ENCODE results near the gene ST7.

Gene ST7

DNA sequence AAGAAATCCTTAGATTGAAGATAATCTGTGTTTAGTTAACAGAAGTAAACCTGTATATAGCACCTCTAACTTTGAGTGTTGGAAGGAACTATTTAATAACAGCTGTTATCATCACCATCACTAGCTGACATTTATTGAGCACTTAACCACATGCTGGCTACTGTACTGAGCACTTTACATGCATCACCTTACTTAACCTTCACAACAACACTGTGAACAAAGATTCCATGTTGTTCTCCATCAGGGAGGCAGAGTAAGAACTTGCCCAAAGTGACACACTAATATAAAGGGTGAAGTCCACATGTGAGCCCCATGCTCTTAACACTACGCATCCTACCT, 182.2 kb downstream of the ST7 start:
- Histone ChIP-seq H3K27me3 (ENCODE audit: insufficient read depth, insufficient read length) (no peaks in the 10 kb centered on the region), H3K9me3 (ENCODE audit: insufficient read depth, low read length) (no peaks in the 10 kb centered on the region), H3K4me3 (ENCODE audit: insufficient read length, low read depth) (no peak overlapping the region), H3K36me3 (ENCODE audit: insufficient read depth, insufficient read length, low read length) (peaks cover 9% of the 10 kb centered on the region), H3K9ac (ENCODE audit: insufficient read length, low read depth) (no peak overlapping the region), H3K4me1 (ENCODE audit: insufficient read depth, insufficient read length) (no peaks in the 10 kb centered on the region)
- TF ChIP-seq YY1 (IDR thresholded peaks at IDR 0.05; ENCODE audit: insufficient read depth, insufficient read length) (no peak), ZNF274 (IDR thresholded peaks at IDR 0.05; ENCODE audit: low read depth, low read length) (no peak), SUZ12 (IDR thresholded peaks at IDR 0.05; ENCODE audit: extremely low read depth, insufficient read depth, insufficient read length) (no peak)
- no peak for DNase-seq (ENCODE audit: low read depth, low spot score)

DNA sequence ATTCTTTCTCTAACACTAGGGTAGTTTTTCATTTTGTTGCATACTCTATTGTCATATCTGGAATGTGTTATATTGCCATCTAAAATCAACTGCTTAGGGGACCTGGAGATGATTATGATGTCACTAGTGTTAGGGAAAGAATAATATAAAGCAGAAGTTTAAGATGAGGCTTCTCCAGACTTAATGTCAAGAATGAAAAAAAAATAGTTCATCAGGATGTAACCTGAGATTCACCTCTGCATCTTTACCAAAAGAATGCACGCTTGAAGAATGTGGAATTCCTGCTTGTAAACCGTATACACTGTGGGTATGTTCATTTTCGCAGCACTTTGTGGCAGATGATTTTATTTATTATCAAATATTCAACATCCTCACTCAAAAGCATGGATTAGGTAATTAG, 184.6 kb downstream of the ST7 start:
- TF ChIP-seq ZNF274 (IDR thresholded peaks at IDR 0.05; ENCODE audit: low read depth, low read length) (no peak), SUZ12 (IDR thresholded peaks at IDR 0.05; ENCODE audit: extremely low read depth, insufficient read depth, insufficient read length) (no peak), YY1 (IDR thresholded peaks at IDR 0.05; ENCODE audit: insufficient read depth, insufficient read length) (no peak)
- peaks cover 9% of the 10 kb centered on the region for H3K36me3 ChIP-seq (ENCODE audit: insufficient read depth, insufficient read length, low read length)
- DNase-seq (ENCODE audit: low read depth, low spot score) = no peak
- H3K9ac ChIP-seq (ENCODE audit: insufficient read length, low read depth) = no peak overlapping the region
- no peaks in the 10 kb centered on the region for H3K27me3 ChIP-seq (ENCODE audit: insufficient read depth, insufficient read length)
- H3K9me3 ChIP-seq (ENCODE audit: insufficient read depth, low read length) = no peaks in the 10 kb centered on the region
- no peak overlapping the region for H3K4me3 ChIP-seq (ENCODE audit: insufficient read length, low read depth)
- H3K4me1 ChIP-seq (ENCODE audit: insufficient read depth, insufficient read length) = no peaks in the 10 kb centered on the region

DNA sequence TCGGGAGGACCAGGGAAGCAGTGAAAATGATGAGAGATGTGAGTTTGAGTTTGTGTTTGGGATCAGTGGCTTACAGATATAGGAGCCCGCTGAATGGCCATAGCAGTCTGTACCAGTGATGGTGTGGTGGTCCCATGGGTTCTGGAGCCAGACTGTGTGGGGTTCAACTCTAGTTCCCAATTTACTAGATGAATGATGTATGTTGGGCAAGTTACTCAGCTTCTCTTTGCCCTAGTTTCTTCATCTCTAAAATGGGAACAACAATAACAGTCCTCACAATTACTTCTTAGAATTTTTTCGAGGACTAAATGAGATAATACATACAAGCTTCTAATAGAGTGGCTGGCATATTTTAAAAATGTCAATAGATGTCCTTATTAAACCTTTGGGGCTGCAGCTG, 185.2 kb downstream of the ST7 start:
- DNase-seq (ENCODE audit: low read depth, low spot score) = no peak
- H3K4me3 ChIP-seq (ENCODE audit: insufficient read length, low read depth) = no peak overlapping the region
- no peaks in the 10 kb centered on the region for H3K4me1 ChIP-seq (ENCODE audit: insufficient read depth, insufficient read length)
- no peaks in the 10 kb centered on the region for H3K9me3 ChIP-seq (ENCODE audit: insufficient read depth, low read length)
- H3K9ac ChIP-seq (ENCODE audit: insufficient read length, low read depth) = no peak overlapping the region
- H3K27me3 ChIP-seq (ENCODE audit: insufficient read depth, insufficient read length) = no peaks in the 10 kb centered on the region
- TF ChIP-seq SUZ12 (IDR thresholded peaks at IDR 0.05; ENCODE audit: extremely low read depth, insufficient read depth, insufficient read length) (no peak), ZNF274 (IDR thresholded peaks at IDR 0.05; ENCODE audit: low read depth, low read length) (no peak), YY1 (IDR thresholded peaks at IDR 0.05; ENCODE audit: insufficient read depth, insufficient read length) (no peak)
- H3K36me3 ChIP-seq (ENCODE audit: insufficient read depth, insufficient read length, low read length) = peaks cover 9% of the 10 kb centered on the region

DNA sequence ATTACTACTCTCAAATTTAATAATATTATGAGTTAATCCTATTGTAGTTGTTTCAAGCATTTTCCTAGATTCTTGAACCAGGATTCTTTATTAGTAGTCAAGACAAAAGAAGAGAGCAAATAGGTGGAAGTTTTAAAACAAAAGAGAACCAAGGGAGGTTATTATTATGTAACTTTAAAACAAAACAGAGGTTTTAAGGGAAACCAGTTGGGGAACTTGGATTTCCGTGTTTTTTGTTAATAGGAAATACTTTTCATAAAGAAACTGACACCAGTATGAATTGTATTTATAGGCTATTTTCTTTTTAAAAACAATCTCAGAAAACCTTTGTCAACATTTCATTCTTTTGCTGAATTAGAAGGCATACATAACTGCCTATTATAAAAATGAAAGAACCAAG, 185.7 kb downstream of the ST7 start:
- DNase-seq (ENCODE audit: low read depth, low spot score) = no peak
- H3K27me3 ChIP-seq (ENCODE audit: insufficient read depth, insufficient read length) = no peaks in the 10 kb centered on the region
- no peaks in the 10 kb centered on the region for H3K9me3 ChIP-seq (ENCODE audit: insufficient read depth, low read length)
- no peak for TF ChIP-seq SUZ12 (IDR thresholded peaks at IDR 0.05; ENCODE audit: extremely low read depth, insufficient read depth, insufficient read length)
- no peak for TF ChIP-seq YY1 (IDR thresholded peaks at IDR 0.05; ENCODE audit: insufficient read depth, insufficient read length)
- no peak overlapping the region for H3K4me3 ChIP-seq (ENCODE audit: insufficient read length, low read depth)
- H3K4me1 ChIP-seq (ENCODE audit: insufficient read depth, insufficient read length) = no peaks in the 10 kb centered on the region
- peaks cover 9% of the 10 kb centered on the region for H3K36me3 ChIP-seq (ENCODE audit: insufficient read depth, insufficient read length, low read length)
- H3K9ac ChIP-seq (ENCODE audit: insufficient read length, low read depth) = no peak overlapping the region

DNA sequence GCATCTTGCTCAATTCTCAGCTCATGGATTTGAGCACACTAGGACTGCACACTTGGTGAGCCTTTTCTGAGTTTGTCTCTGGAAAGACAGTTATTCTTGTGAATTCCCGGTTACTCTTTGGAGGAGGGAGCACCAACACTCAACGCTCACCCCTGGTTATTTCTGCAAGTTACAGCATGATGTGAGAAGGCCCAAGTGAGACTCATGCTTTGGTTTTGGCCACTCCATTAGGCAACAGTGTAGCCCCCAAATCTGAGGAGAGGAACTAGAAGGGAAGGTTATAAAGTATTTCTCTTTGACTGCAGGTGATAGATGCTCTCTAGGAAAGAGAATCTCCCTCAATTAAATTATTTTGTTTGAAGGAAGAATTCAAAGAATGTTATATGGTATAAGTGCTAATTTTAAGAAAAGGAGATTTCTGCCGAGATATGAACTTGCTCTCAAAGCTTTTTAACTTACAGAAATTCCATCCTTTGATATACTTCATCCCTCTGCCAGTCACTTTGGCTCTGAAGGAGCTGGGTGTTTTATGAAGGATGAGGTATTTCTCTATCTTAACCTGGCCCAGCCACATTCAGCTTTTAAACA, 186.2 kb downstream of the ST7 start:
- DNase-seq (ENCODE audit: low read depth, low spot score) = no peak
- no peaks in the 10 kb centered on the region for H3K4me1 ChIP-seq (ENCODE audit: insufficient read depth, insufficient read length)
- H3K9ac ChIP-seq (ENCODE audit: insufficient read length, low read depth) = no peak overlapping the region
- H3K36me3 ChIP-seq (ENCODE audit: insufficient read depth, insufficient read length, low read length) = peaks cover 9% of the 10 kb centered on the region
- no peak overlapping the region for H3K4me3 ChIP-seq (ENCODE audit: insufficient read length, low read depth)
- no peaks in the 10 kb centered on the region for H3K9me3 ChIP-seq (ENCODE audit: insufficient read depth, low read length)
- no peaks in the 10 kb centered on the region for H3K27me3 ChIP-seq (ENCODE audit: insufficient read depth, insufficient read length)
- TF ChIP-seq SUZ12 (IDR thresholded peaks at IDR 0.05; ENCODE audit: extremely low read depth, insufficient read depth, insufficient read length) (no peak), ZNF274 (IDR thresholded peaks at IDR 0.05; ENCODE audit: low read depth, low read length) (no peak)

DNA sequence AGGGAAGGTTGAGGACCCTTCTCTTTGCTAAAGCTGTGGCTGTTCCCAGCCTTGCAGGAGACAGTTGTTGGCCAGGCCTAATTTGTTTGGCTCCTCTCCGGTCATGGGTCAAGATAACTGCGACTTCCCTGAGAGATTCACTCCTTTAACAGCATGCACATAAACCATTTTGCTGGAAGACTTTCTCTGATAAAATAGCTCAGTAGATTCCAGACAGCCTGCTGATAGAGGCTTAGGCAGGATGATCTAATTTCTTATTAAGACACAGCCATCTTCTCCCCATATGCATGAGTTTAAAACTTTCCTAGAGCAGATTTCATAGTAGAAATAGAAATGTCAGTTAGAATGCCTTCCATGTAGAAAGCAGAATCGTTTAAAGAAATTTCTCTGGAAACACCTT, 187.6 kb downstream of the ST7 start:
- H3K36me3 ChIP-seq (ENCODE audit: insufficient read depth, insufficient read length, low read length) = peaks cover 4% of the 10 kb centered on the region
- TF ChIP-seq SUZ12 (IDR thresholded peaks at IDR 0.05; ENCODE audit: extremely low read depth, insufficient read depth, insufficient read length) = no peak
- no peak for TF ChIP-seq ZNF274 (IDR thresholded peaks at IDR 0.05; ENCODE audit: low read depth, low read length)
- no peak for TF ChIP-seq YY1 (IDR thresholded peaks at IDR 0.05; ENCODE audit: insufficient read depth, insufficient read length)
- H3K4me3 ChIP-seq (ENCODE audit: insufficient read length, low read depth) = no peak overlapping the region
- no peaks in the 10 kb centered on the region for H3K9me3 ChIP-seq (ENCODE audit: insufficient read depth, low read length)
- no peak overlapping the region for H3K9ac ChIP-seq (ENCODE audit: insufficient read length, low read depth)
- H3K4me1 ChIP-seq (ENCODE audit: insufficient read depth, insufficient read length) = no peaks in the 10 kb centered on the region
- DNase-seq (ENCODE audit: low read depth, low spot score) = no peak
- no peaks in the 10 kb centered on the region for H3K27me3 ChIP-seq (ENCODE audit: insufficient read depth, insufficient read length)

DNA sequence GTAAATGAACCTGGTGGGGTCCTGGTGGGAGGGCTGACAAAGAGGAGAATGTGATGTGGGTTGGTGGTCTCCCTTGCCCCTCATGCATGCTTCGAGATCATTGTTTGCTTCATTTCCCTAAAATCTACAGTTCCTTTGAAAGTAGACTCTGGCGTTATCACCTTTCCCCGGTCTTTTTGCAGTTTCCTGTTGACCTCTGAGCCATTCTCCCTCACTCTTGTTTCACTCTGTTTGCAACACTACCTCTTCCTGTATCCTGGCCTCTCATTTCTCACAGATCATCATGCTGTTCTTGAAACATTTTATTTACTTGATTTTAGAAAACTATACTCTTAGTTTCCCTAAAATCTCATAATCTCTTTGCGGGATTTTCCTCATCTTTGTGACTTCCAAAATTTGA, 189.8 kb downstream of the ST7 start:
- no peak overlapping the region for H3K4me3 ChIP-seq (ENCODE audit: insufficient read length, low read depth)
- H3K4me1 ChIP-seq (ENCODE audit: insufficient read depth, insufficient read length) = no peaks in the 10 kb centered on the region
- H3K27me3 ChIP-seq (ENCODE audit: insufficient read depth, insufficient read length) = no peaks in the 10 kb centered on the region
- peaks cover 3% of the 10 kb centered on the region for H3K36me3 ChIP-seq (ENCODE audit: insufficient read depth, insufficient read length, low read length)
- H3K9ac ChIP-seq (ENCODE audit: insufficient read length, low read depth) = no peak overlapping the region
- no peak for DNase-seq (ENCODE audit: low read depth, low spot score)
- TF ChIP-seq ZNF274 (IDR thresholded peaks at IDR 0.05; ENCODE audit: low read depth, low read length) = no peak
- TF ChIP-seq YY1 (IDR thresholded peaks at IDR 0.05; ENCODE audit: insufficient read depth, insufficient read length) = no peak
- TF ChIP-seq SUZ12 (IDR thresholded peaks at IDR 0.05; ENCODE audit: extremely low read depth, insufficient read depth, insufficient read length) = no peak
- H3K9me3 ChIP-seq (ENCODE audit: insufficient read depth, low read length) = no peaks in the 10 kb centered on the region

DNA sequence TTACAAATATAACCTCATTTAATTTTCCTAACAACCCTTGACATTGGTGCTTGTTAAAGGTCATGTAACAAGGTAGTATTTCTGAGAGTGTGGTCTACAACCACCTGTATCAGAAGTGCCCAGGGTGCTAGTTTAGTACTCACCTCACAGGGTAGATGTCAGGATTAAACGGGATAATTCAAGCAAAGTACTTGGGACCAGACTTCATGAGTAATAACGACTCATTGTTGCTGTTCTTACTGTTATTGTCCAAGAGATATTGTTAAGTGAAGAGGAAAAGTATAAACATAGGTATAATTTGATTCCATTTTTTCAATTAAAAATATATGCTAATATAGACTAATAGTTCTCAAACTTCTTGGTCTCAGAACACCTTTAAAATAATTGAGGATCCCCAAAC, 190.3 kb downstream of the ST7 start:
- Histone ChIP-seq H3K9ac (ENCODE audit: insufficient read length, low read depth) (no peak overlapping the region), H3K27me3 (ENCODE audit: insufficient read depth, insufficient read length) (no peaks in the 10 kb centered on the region), H3K4me3 (ENCODE audit: insufficient read length, low read depth) (no peak overlapping the region), H3K4me1 (ENCODE audit: insufficient read depth, insufficient read length) (no peaks in the 10 kb centered on the region), H3K9me3 (ENCODE audit: insufficient read depth, low read length) (no peaks in the 10 kb centered on the region), H3K36me3 (ENCODE audit: insufficient read depth, insufficient read length, low read length) (peaks cover under 1% of the 10 kb centered on the region)
- TF ChIP-seq ZNF274 (IDR thresholded peaks at IDR 0.05; ENCODE audit: low read depth, low read length) (no peak), SUZ12 (IDR thresholded peaks at IDR 0.05; ENCODE audit: extremely low read depth, insufficient read depth, insufficient read length) (no peak), YY1 (IDR thresholded peaks at IDR 0.05; ENCODE audit: insufficient read depth, insufficient read length) (no peak)
- no peak for DNase-seq (ENCODE audit: low read depth, low spot score)
